NCI-H82 (cell line): ENCODE measurements around the gene SZT2.
"Not testable (repeated sequence)": the region's sequence is repeated elsewhere in the genome, so short reads cannot be mapped to it uniquely, and the experiment has no call there.

Source experiments
- DNase-seq: peaks from one replicate; lab custom pipeline; 2025; lab: John Stamatoyannopoulos, UW

The SZT2 gene

DNA sequence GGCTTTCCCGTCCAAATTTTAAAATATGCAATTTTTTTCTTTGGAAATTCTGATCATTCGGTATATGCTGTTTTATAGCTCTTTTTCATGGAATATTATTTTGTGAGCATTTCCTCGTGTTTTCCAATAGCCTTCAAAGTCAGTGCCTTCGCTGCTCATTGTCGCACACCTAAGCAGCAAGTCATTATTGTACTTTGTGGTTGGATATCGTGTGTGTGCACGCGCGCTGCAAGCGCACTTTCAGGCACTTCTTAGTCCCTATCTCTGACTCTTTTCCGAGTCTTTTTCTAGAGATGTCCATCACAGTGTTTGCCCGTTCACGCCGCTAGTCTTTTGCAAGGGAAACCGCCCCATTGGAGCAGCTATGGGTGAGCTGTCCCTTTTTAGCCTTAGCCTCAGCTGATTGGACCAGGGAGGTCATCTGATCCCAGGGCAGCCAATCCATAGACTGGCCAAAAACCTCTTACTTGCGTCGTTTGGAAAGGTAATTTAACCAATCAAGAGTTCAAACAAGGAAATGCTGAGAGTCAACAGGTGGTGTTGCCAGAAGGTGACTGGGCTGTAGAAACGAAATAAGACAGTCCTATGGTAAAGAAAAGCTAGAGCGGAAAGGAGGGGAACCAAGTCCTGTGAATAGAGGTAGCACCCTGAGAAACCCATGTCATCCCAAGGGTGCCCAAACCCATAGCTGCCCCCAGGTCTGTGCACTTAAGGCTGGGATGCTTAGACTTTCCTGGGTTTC, 64.7 kb downstream of the SZT2 start:
- peak; percentile 45 for DNase-seq

DNA sequence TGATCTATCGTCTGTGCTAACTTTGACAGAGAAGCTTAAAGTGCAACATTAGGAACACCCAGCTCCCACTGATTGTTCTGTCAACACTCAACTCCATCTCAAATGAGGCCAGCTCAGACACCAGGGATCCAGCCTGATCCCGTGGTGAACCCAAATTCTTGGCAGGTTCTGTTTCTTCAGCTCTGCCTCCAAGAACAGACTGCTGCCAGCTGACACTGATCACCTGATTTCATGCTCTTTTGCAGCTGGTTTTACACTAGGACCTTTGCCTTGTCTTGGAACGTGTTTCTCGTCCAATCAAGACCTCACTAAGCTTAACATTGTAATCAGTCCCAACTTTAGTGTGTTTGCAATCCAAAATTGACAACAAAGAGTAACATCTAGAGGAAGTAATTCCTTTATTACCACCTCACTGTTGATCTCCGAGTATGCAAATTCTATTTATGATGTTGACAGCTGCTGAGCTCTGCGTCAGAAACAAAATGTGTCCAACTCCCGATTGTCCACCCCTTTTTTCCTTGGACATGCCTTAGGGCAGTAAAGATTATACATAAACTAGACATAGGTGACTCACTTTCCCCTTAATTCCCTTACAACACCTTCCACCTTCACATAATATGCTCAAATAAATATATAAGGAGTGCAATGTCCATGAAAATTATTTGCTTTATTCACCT, 65.7 kb downstream of the SZT2 start:
- no peak for DNase-seq

DNA sequence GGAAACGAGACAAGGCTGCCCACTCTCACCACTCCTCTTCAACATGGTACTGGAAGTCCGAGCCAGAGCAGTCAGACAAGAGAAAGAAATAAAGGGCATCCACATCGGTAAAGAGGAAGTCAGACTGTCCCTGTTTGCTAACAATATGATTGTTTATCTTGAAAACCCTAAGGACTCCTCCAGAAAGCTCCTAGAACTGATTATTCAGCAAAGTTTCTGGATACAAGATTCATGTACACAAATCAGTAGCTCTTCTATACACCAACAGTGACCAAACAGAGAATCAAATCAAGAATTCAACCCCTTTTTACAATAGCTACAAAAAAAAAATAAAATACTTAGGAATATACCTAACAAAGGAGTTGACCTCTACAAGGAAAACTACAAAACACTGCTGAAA, 68.7 kb downstream of the SZT2 start:
- DNase-seq = not testable (repeated sequence)

DNA sequence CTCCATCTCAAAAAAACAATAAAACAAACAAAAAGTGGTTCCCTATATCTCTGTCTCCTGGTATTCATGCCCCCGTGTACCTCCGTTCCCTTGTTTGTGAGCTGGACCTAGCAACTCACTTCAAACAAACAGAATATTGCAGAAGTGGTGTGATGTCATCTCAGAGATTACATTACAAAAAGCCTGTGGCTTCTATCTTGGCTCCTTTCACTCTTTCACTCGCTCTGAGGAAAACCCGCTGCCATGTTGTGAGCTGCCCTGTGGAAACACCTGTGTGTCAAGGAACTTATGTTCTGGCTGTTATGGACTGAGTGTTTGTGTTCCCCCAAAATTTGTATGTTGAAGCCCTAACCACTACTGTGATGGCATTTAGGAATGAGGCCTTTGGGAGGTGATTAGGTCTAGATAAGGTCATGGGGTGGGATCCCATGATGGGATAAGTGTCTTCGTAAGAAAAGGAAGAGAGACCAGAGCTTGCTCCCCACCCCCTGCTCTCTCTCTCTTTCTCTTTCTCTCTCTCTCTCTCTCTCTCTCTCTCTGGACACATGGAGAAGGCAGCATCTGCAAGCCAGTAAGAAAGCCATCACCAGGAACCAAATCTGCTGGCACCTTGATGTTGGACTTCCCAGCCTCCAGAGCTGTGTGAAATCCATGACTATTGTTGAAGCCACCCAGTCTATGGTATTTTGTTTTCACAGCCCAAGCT, 71.4 kb downstream of the SZT2 start:
- DNase-seq = no peak

DNA sequence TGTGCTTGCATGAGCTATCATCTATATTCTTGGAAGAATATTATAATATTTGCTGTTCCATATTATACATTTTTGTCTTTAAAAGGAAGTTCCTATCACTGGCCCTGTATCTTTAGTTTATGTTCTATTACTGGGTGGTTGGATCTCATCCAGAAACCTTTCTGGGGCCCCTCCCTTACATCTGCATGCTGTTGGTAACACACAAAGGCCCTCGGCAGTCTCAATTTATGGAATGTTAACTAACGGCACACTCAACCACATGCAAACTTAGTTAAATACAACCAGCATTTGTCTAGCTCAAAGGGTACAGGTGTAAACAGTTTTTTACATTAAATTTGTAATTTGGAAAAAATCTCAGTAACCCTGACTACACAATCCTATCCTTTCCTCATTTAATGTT, 73.8 kb downstream of the SZT2 start:
- no peak for DNase-seq

DNA sequence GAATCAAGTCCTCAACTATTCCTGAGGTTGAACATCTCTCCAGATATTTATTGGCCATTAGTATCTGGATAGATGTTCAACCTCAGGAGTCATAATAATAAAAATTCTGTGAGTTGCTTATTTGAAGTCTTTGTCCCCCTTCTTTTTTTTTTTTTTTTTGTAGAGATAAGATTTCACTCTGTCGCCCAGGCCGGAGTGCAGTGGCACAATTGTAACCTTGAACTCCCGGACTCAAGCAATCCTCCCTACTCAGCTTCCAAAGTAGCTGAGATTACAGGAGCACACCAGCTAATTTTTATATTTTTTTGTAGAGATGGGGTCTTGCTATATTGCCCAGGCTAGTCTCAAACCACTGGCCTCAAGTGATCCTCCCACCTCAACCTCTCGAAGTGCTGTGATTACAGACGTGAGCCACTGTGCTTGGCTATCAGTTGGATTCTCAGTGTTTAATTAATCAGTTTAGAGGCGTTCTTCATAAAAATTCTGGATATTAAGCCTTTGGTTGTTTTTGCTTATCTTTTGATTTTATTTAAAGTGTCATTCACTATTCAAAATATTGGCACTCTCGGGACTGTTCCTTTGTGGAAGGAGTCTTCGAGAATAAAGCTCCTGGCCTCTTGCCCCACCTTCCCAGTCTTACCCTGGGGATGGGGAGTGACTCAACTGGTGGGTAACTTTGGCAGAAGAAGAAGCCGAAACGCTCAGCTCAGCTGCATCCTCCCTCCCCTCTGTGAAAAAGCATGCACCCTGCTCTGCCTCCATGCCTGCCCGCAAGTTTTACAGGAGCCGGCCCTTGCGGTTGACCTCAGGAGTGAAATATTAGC, 75.2 kb downstream of the SZT2 start:
- DNase-seq = peak; percentile 47

DNA sequence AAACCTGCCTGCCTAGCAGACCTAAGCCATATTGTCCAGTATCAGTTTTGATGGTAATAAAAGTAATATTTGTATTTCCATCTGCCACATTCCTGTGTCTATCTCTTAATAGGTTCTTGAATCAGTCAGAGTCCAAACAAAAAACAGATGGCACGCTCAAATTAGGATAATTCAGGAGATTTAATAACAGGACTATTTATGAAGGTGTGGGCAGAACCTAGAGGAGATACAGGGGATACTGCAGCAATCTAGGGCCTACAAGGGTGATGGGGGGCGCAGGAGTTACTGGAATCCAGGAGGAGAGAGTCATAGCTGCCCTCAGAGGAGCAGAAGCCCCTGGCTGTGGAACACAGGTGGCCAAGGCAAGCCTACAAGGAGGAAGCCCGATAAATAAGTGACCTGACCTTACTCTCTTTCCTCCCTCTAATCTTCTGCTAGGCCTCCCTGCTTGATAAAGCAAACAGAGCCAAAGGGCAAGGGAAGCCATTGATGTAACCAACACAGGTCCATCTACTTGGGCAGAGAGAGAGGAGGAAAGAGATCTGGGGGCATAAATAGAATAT, 75.9 kb downstream of the SZT2 start:
- peak; percentile 48 for DNase-seq

DNA sequence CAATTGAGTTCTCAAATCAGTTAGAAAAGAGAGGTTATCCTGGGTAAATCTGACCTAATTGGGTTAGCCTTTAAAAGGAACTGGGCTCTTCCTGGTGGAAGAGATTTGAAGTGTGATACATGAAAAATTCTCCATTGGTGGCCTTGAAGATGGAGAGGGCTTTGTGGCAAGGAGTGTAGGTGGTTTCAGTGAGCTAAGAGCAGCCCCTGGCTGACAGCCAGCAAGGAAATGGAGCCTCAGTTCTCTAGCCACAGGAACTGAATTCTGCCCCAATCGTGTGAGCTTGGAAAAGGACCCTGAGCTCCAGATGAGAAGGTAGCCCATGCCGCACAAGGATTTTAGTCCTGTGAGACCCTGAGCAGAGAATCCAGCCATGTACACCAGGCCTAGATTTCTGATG, 76.7 kb downstream of the SZT2 start:
- DNase-seq = peak; percentile 83

DNA sequence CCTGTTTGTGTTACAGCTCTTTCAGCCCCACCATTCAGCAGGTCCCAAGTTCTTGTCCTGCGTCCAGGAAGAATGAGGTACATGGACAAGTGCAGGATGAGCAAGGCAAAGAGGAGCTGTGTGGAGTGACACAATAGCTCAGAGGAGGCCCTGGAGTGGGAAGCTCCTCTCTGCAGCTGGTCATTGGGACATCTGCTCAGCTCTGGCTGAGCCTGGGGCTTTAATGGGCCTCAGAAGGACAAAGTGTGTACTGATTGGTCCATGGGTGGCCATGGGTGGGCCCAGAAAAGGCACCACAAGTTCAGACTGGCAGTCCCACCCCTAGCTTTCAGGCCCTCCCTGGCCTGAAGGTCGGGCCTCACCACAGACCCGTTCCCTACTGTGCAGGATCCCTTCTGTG, 78.7 kb downstream of the SZT2 start:
- no peak for DNase-seq

DNA sequence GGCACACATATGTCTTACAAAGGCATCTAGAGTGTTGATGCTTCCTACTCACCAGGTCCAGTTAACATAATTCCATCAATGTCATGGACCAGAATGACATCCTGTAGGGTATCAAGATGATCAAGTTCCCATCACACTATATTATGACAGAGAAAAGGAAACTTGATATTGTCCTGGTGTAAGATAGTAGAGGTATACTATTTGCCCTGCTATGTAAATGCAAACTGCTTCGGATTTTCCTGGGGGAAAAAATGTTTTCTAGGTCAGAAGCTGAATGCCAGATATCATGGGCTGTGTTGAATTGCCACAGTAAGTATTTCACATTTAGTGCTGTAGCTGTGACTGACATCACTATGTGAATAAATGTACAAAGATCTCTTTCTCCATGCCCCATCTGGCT, 80.2 kb downstream of the SZT2 start:
- no peak for DNase-seq

DNA sequence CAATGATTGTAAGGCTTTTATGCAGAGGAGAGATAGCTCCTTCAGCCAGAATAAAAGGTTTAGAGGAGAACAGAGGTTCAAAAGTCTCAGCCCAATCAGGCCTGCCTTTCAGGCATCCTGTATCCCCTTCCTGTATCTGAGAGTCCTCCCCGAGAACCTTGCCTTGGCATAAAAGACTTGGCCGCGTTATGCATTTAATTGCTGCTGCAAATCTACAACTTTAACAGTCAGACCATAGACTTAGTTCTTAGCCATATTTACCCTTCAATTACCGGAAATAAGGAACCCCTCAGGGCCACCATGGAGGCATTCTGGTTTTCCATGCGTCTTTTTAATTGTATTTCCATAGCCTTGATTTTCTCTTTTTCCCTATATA, 82.4 kb downstream of the SZT2 start:
- no peak for DNase-seq

DNA sequence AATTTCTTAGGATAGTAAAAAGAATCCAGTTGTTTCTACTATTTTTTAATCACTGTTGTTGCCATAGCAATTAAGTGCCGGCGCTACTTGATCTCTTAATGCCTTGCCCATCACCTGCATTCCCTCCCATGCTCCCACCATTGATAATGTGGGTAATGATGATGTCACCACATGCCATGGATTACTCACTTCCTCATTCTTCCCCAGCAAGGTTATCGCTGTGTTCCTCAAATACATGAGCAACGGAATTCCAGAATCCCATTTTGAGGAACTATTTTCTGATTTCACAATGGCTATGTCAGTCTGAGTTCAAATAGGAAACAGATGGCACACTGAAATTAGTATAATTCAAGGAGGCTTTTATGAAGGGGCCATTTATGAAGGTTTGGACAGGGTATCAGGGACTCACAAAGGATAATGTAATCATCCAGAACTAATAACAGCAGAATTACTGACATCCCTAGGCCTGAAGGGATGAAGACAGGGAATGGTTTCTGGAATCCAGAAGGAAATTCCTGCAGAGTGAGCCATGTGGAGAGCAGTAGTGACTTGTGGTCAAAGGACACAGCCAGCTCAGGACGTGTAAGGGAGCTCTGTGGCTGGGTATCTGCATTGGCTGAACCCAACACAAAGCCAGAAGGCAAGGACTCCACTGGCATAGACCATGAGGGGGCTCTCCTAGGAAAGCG, 82.9 kb downstream of the SZT2 start:
- DNase-seq = peak; percentile 42

DNA sequence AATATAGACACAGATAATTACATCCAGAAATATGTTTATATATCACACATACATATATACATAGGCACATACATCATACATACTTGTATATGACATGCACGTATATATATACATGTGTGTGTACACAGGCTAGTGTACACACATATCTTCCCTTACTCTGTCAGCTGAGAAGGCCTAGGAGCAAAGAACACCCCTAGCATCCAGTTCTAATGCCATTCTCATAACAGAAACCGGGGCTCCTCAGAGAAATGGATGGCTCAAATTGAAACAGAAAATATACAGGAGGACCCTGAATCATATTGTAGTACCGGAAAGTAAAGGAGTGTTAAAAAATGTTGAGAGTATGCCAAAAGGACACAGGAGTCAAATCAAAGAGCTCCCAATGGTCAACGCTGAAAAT, 83.8 kb downstream of the SZT2 start:
- no peak for DNase-seq

DNA sequence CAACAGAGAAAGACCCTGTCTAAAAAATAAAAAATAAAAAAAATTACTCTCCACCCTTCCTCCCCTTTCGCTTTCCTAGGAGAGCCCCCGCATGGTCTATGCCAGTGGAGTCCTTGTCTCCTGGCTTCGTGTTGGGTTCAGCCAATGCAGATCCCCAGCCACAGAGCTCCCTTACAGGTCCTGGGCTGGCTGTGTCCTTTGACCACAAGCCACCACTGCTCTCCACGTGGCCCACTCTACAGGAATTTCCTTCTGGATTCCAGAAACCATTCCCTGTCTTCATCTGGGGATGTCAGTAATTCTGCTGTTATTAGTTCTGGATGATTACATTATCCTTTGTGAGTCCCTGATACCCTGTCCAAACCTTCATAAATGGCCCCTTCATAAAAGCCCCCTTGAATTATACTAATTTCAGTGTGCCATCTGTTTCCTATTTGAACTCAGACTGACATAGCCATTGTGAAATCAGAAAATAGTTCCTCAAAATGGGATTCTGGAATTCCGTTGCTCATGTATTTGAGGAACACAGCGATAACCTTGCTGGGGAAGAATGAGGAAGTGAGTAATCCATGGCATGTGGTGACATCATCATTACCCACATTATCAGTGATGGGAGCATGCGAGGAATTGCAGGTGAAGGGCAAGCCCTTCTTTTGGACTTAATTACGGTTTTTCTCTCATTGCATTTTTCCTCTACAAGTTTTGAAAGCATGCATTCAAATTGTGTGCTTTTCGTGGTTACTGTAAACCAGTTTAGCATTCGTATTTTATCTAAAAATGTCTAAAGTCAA, 86.1 kb downstream of the SZT2 start:
- DNase-seq = not testable (repeated sequence)

DNA sequence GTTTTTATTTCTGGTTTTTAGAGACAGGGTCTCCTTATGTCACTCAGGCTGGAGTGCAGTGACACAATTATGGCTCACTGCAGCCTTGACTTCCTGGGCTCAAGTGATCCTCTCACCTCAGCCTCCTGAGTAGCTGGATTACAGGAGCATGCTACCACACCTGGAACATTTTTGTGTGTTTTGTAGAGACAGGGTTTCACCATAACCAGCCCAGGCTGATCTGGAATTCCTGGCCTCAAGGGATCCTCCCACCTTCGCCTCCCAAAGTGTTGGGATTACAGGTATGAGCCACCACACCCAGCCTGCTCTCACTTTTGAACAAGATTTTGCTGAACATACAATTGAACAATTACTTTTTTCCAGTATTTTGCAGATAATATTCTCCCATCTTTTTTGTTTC, 88.0 kb downstream of the SZT2 start:
- DNase-seq = no peak

DNA sequence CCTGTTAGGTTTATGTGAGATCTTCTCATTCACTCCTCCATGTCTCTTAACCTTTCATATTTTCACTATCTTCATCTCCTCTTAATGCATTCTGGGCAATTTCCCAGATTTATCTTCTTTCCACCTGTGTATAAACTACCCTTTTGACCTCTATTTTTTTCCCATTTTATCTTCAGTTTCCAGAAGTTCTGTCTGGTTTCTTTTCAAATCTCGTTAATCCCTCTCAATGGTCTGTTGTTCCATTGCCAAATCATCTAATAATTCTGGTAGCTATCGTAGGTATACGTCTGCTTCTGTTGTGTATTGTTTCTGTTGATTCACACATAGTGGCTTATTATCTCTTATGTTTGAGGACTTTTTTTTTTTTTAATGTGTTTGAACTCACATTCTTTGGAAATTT, 89.7 kb downstream of the SZT2 start:
- no peak for DNase-seq

DNA sequence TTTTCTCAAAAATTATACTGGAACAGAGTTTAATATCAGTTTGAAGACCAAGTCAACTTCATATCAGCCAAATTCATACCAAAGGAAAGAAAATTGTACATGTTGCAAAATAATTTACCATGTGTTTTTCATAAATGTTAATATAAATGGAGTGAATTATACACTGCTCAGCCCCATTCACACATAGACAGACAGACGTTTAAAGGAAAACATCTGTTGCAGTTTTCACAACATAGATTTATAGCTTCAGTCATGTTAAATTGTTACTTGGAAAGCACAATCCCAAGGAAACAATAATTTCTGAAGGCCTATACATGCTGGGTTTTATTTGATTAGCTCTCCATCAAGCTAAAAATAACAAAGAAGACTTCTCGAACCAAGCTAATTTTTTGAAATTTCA, 91.8 kb downstream of the SZT2 start:
- no peak for DNase-seq

DNA sequence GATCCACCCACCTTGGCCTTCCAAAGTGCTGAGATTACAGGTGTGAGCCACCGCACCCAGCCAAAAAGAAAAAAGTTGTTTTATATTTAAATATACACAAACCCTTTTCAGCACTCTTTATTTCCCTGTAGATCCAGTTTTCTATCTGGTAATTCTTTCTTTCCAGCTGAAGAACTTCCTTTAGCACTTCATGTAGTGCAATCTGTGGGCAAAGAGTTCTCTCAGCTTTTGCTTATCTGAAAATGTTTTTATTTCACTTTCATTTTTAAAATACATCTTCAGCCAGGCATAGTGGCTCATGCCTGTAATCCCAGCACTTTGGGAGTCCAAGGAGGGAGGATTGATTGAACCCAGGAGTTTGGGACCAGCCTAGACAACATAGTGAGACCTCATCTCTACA, 92.5 kb downstream of the SZT2 start:
- no peak for DNase-seq

DNA sequence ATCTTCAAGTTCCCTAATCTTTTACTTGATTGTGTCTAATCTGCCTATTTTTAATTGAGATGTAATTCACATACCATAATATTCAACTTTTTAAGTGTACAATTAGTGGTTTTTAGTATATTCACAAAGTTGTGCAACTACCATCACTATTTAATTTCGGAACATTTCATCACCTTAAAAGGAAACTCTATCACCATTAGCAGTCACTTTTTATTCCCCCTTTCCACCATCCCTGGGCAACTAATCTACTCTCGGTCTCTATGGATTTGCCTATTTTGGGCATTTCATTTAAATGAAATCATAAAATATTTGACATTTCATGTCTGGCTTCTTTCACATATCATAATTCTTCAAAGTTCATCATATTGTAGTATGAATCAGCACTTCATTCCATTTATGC, 94.7 kb downstream of the SZT2 start:
- no peak for DNase-seq

DNA sequence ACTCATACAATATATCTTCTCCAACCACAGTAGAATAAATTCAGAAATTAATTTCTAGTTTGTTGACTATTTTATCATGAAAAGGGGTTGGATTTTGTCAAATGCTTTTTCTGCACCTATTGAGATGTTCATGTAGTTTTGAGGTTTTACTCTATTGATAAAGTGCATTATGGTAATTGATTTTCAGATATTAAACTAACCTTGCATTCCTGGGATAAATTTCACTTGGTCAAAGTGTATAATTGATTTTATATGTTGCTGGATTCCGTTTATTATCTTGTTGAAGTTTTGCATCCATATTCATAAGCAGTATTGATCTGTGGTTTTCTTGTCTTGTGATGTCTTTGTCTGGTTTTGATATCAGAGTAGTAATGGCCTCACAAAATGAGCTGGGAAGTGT, 98.5 kb downstream of the SZT2 start:
- no peak for DNase-seq

DNA sequence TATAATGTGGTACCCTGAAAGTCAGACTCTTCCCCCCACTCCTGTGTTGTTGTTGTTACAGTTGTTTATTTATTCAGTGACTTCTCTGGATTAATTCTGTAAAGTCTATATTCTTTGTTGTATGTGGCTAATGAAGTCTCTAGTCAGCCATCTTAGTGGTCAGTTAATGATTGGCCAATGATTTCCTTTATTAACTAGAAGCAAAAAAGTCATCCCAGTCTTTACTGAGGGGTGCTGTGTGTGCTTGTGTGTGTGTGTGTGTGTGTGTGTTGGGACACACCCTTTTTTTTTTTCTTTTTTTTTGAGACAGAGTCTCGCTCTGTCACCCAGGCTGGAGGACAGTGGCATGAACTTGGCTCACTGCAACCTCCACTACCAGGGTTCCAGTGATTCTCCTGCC, 101.4 kb downstream of the SZT2 start:
- no peak for DNase-seq
